Fibroblast of lung (primary cell): ENCODE data around the gene PLXNA2.

Experiments
- EZH2 ChIP-seq: IDR thresholded peaks from 2 replicates; pipeline ENCODE4 v1.5.1; 2012; ENCODE audit warnings: low read length, control low read depth, mild to moderate bottlenecking; ENCODE audit errors: missing control alignments
- TF ChIP-seq, protein P1 (sequence below), 2 donors: IDR thresholded peaks in 1 of 2; conservative IDR thresholded peaks in 1 of 2; 1 replicate in 1 of 2; 2 replicates in 1 of 2; pipeline ENCODE4 v1.5.1; 2011 to 2012; ENCODE audit warnings: low read length in 2 of 2, control low read depth in 1 of 2, inconsistent platforms in 1 of 2, low read depth in 1 of 2, mild to moderate bottlenecking in 1 of 2

DNA sequence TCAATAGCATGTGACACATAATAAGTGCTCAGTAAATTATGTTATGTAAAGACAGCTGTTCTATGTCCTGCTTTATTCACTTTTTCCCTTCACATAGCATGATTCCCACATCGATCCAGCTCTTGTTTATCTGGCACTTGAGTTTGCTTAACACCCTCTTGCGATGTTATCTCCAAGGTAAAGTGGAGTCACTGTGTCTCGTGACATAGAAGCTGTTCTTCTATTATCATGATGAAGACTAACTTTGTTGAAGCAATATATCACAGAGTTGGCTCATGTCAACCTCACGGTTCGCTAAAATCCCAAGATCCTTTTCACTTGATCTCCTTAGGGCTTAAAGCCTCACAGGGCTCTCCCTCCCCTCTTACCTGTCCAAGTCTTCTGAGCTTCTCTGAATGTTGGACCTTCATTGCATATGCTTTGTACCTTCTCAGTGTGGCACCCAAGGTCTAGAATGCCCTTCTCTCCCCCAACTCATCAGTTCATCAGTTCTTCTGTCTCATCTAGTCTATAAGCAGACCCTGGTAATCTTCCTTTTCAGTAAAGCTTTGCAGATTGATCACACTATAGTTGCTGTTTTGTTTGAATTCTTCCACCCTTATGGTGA lies 38.0 kb downstream of the PLXNA2 start:
- TF ChIP-seq, protein P1, sequence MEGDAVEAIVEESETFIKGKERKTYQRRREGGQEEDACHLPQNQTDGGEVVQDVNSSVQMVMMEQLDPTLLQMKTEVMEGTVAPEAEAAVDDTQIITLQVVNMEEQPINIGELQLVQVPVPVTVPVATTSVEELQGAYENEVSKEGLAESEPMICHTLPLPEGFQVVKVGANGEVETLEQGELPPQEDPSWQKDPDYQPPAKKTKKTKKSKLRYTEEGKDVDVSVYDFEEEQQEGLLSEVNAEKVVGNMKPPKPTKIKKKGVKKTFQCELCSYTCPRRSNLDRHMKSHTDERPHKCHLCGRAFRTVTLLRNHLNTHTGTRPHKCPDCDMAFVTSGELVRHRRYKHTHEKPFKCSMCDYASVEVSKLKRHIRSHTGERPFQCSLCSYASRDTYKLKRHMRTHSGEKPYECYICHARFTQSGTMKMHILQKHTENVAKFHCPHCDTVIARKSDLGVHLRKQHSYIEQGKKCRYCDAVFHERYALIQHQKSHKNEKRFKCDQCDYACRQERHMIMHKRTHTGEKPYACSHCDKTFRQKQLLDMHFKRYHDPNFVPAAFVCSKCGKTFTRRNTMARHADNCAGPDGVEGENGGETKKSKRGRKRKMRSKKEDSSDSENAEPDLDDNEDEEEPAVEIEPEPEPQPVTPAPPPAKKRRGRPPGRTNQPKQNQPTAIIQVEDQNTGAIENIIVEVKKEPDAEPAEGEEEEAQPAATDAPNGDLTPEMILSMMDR (conservative IDR thresholded peaks at IDR 0.05 in 1 of 2, IDR thresholded peaks at IDR 0.05 in 1 of 2; ENCODE audit: low read depth in 1 of 2, low read length in 2 of 2): no peak
- TF ChIP-seq EZH2: no peak
